A673 (cell line): ENCODE measurements around the gene PSD2. TPM values are rescaled to one million over a fixed set of nuclear protein-coding genes. Genes with fewer than 3 reads are reported as not detected.

ENCODE experiments used
- BruUV-seq: library from RNA; stranded (reverse); fragments of 400-500 nt; replicated peaks from 2 replicates; lab custom pipeline; 2021; lab: Mats Ljungman, UMichigan
- CTCF ChIA-PET: fragments of 300-600 bp; sonication (Branson Sonifier 250); formaldehyde crosslinking; loops from one replicate; lab custom pipeline; 2022; ENCODE audit warnings: antibody characterized with exemption; lab: Charles Lee
- POLR2A ChIA-PET: fragments of 300-600 bp; sonication (Branson Sonifier 250); formaldehyde crosslinking; loops from one replicate; lab custom pipeline; 2022; ENCODE audit warnings: antibody characterized with exemption; ENCODE audit not compliant: low non-redundant PET; lab: Charles Lee
- DNase-seq: peaks from one replicate; pipeline ENCODE4 v3.0.0-alpha.2; 2015; ENCODE audit warnings: low spot score
- H3K27ac ChIP-seq: fragments of 200-600 bp; sonication (generic); 2 replicates; pipeline ENCODE4 v1.5.1; 2016; ENCODE audit warnings: mixed run types, low read depth, mild to moderate bottlenecking, mixed read lengths, antibody characterized with exemption, low read length; ENCODE audit not compliant: poor library complexity, severe bottlenecking
- H3K27me3 ChIP-seq: fragments of 200-600 bp; sonication (generic); replicated peaks from 2 replicates; pipeline ENCODE4 v1.6.1; 2017; ENCODE audit warnings: mixed run types, low read depth, mild to moderate bottlenecking, mixed read lengths, antibody characterized with exemption, low read length; ENCODE audit not compliant: insufficient read depth, poor library complexity
- H3K36me3 ChIP-seq: fragments of 200-600 bp; sonication (generic); 2 replicates; pipeline ENCODE4 v1.6.1; 2016; ENCODE audit warnings: mixed run types, mild to moderate bottlenecking, mixed read lengths, antibody characterized with exemption, low read length; ENCODE audit not compliant: insufficient read depth, poor library complexity, severe bottlenecking
- H3K4me1 ChIP-seq: fragments of 200-600 bp; sonication (generic); 2 replicates; pipeline ENCODE4 v1.6.1; 2017; ENCODE audit warnings: mixed run types, mild to moderate bottlenecking, mixed read lengths, antibody characterized with exemption, low read length; ENCODE audit not compliant: insufficient read depth, poor library complexity, severe bottlenecking
- H3K4me3 ChIP-seq: fragments of 200-600 bp; sonication (generic); 2 replicates; pipeline ENCODE4 v1.5.1; 2016; ENCODE audit warnings: low read depth, mixed run types, mild to moderate bottlenecking, mixed read lengths, low read length; ENCODE audit not compliant: poor library complexity, severe bottlenecking
- H3K9me3 ChIP-seq: fragments of 200-600 bp; sonication (generic); 2 replicates; pipeline ENCODE4 v1.6.1; 2016; ENCODE audit warnings: mixed run types, low read depth, mild to moderate bottlenecking, mixed read lengths, antibody characterized with exemption, low read length; ENCODE audit not compliant: poor library complexity, severe bottlenecking
- CTCF ChIP-seq: fragments of 300-800, 200-600 bp; sonication (generic); conservative IDR thresholded peaks from 2 replicates; pipeline ENCODE4 v1.5.1; 2017; ENCODE audit warnings: low read depth, mild to moderate bottlenecking, antibody characterized with exemption, low read length, moderate library complexity, mixed read lengths
- EZH2 ChIP-seq: fragments of 200-600 bp; sonication (generic); IDR thresholded peaks from 2 replicates; pipeline ENCODE4 v1.6.1; 2017; ENCODE audit warnings: borderline replicate concordance, low read depth, mild to moderate bottlenecking, mixed read lengths, antibody characterized with exemption, low read length; ENCODE audit not compliant: poor library complexity, severe bottlenecking
- intact Hi-C: fragments of 100-400 bp; cut with micrococcal nuclease; formaldehyde crosslinking; loops from one replicate; pipeline ENCODE4 v1.10.0; 2022; ENCODE audit not compliant: unreplicated experiment
- total RNA-seq: library from RNA; stranded (reverse); gene quantifications from 2 replicates; pipeline ENCODE4 v1.2.3, GENCODE V29; 2021

PSD2 gene
- total RNA-seq, 1 experiment from 2014 or later = 0.26 TPM

GRCh38 chr5:139821806-139822552 lies 26.4 kb downstream of the PSD2 start:
- no peak for DNase-seq
- POLR2A ChIA-PET = no interaction called here
- no peaks in the 10 kb centered on the region for H3K36me3 ChIP-seq

GRCh38 chr5:139822553-139823425 lies 27.2 kb downstream of the PSD2 start:
- no TSS peak for BruUV-seq
- ChIA-PET CTCF (no interaction called here), POLR2A (no interaction called here)
- Histone ChIP-seq H3K4me1 (no peaks in the 10 kb centered on the region), H3K36me3 (no peaks in the 10 kb centered on the region), H3K4me3 (no peak overlapping the region), H3K27me3 (no peaks in the 10 kb centered on the region), H3K9me3 (no peaks in the 10 kb centered on the region), H3K27ac (no peak overlapping the region)
- intact Hi-C loops = no loop called here
- no peak for DNase-seq
- TF ChIP-seq EZH2 = no peak

More at GRCh38 chr5:139821806-139822552, 26.4 kb downstream of the PSD2 start:
- intact Hi-C loops = no loop called here
- no peak for TF ChIP-seq CTCF
- no peak for TF ChIP-seq EZH2
- H3K4me3 ChIP-seq = no peak overlapping the region
- CTCF ChIA-PET = no interaction called here
- no peak overlapping the region for H3K27ac ChIP-seq
- BruUV-seq = no TSS peak
- no peaks in the 10 kb centered on the region for H3K9me3 ChIP-seq
- no peaks in the 10 kb centered on the region for H3K27me3 ChIP-seq
- H3K4me1 ChIP-seq = no peaks in the 10 kb centered on the region

GRCh38 chr5:139823757-139824355 lies 28.2 kb downstream of the PSD2 start:
- intact Hi-C loops = no loop called here
- no TSS peak for BruUV-seq
- POLR2A ChIA-PET = no interaction called here
- H3K27ac ChIP-seq = no peak overlapping the region
- no peaks in the 10 kb centered on the region for H3K36me3 ChIP-seq
- H3K27me3 ChIP-seq = no peaks in the 10 kb centered on the region
- no peak for DNase-seq
- CTCF ChIA-PET = no interaction called here
- no peaks in the 10 kb centered on the region for H3K9me3 ChIP-seq
- no peak overlapping the region for H3K4me3 ChIP-seq
- TF ChIP-seq EZH2 = no peak
- TF ChIP-seq CTCF = no peak
- no peaks in the 10 kb centered on the region for H3K4me1 ChIP-seq
